HG03521 (cell line): Measurements from ENCODE around the gene APP.

ENCODE experiments used
- ATAC-seq: cut with Tn5 transposase; IDR thresholded peaks from one replicate; pipeline ENCODE4 v1.9.1; 2021; ENCODE audit warnings: mild to moderate bottlenecking, moderate library complexity; ENCODE audit not compliant: unreplicated experiment

APP gene

GRCh38 chr21:26070121-26070520 lies 100.4 kb downstream of the APP start:
- no peak for ATAC-seq

GRCh38 chr21:26068776-26069175 lies 101.8 kb downstream of the APP start:
- ATAC-seq = no peak

GRCh38 chr21:26067836-26068594 lies 102.6 kb downstream of the APP start:
- no peak for ATAC-seq

- ATAC-seq = no peak
Observed at GRCh38 chr21:26064506-26064905, 106.1 kb downstream of the APP start.

GRCh38 chr21:26061437-26061836 lies 109.1 kb downstream of the APP start:
- no peak for ATAC-seq

GRCh38 chr21:26060335-26061115 lies 110.0 kb downstream of the APP start:
- ATAC-seq = no peak

GRCh38 chr21:26057477-26058170 lies 112.9 kb downstream of the APP start:
- no peak for ATAC-seq

GRCh38 chr21:26055841-26056264 lies 114.7 kb downstream of the APP start:
- no peak for ATAC-seq

GRCh38 chr21:26055010-26055409 lies 115.6 kb downstream of the APP start:
- ATAC-seq = no peak

- ATAC-seq = no peak
Observed at GRCh38 chr21:26052057-26052456, 118.5 kb downstream of the APP start.

- no peak for ATAC-seq
Observed at GRCh38 chr21:26050857-26051256, 119.7 kb downstream of the APP start.

GRCh38 chr21:26049803-26050202 lies 120.8 kb downstream of the APP start:
- no peak for ATAC-seq

GRCh38 chr21:26047279-26047967 lies 123.1 kb downstream of the APP start:
- ATAC-seq = no peak

- ATAC-seq = no peak
Observed at GRCh38 chr21:26043891-26044290, 126.7 kb downstream of the APP start.

- ATAC-seq = no peak
Observed at GRCh38 chr21:26042181-26042876, 128.2 kb downstream of the APP start.

GRCh38 chr21:26041431-26042180 lies 129.0 kb downstream of the APP start:
- ATAC-seq = no peak

GRCh38 chr21:26036916-26037315 lies 133.7 kb downstream of the APP start:
- ATAC-seq = no peak

- no peak for ATAC-seq
Observed at GRCh38 chr21:26032263-26032662, 138.3 kb downstream of the APP start.

- ATAC-seq = no peak
Observed at GRCh38 chr21:26028183-26028582, 142.4 kb downstream of the APP start.

GRCh38 chr21:26027696-26028095 lies 142.9 kb downstream of the APP start:
- no peak for ATAC-seq
